Measurements from ENCODE around the gene ZDHHC9.

GRCh38 chrX:129787336-129788055 is 56.2 kb downstream of the ZDHHC9 start:
- TF ChIP-seq CTCF (IDR thresholded peaks at IDR 0.05): no peak
- no peak for TF ChIP-seq POLR2A (IDR thresholded peaks at IDR 0.05)

All from body of pancreas (tissue), 4 donors.